HepG2 (cell line): ENCODE results near the gene SRCIN1. TPM values are rescaled to one million over a fixed set of nuclear protein-coding genes. Genes with fewer than 3 reads are reported as not detected.

Source experiments
- DPF2 ChIP-seq: sonication (generic); formaldehyde crosslinking; IDR thresholded peaks from 2 replicates; pipeline ENCODE4 v1.4.0; 2020; ENCODE audit warnings: mild to moderate bottlenecking, low read depth, missing genetic modification reagents, borderline replicate concordance
- E2F1 ChIP-seq: sonication (generic); formaldehyde crosslinking; IDR thresholded peaks from 2 replicates; pipeline ENCODE4 v1.5.0; 2020; ENCODE audit warnings: missing genetic modification reagents
- ETV5 ChIP-seq: IDR thresholded peaks from 2 replicates; pipeline ENCODE4 v1.6.1; 2018; ENCODE audit warnings: missing biosample characterization, missing genetic modification reagents, inconsistent platforms, borderline replicate concordance
- HOXA9 ChIP-seq: sonication (generic); formaldehyde crosslinking; IDR thresholded peaks from 2 replicates; pipeline ENCODE4 v1.8.1; 2022; ENCODE audit warnings: missing genetic modification reagents, mild to moderate bottlenecking, moderate library complexity, borderline replicate concordance
- JUNB ChIP-seq: sonication (generic); formaldehyde crosslinking; IDR thresholded peaks from 2 replicates; pipeline ENCODE4 v1.8.0; 2022; ENCODE audit warnings: missing genetic modification reagents, mild to moderate bottlenecking, borderline replicate concordance
- KAT8 ChIP-seq: IDR thresholded peaks from 2 replicates; pipeline ENCODE4 v1.6.1; 2016; ENCODE audit warnings: missing genetic modification reagents, missing compliant biosample characterization
- MEF2D ChIP-seq: sonication (generic); formaldehyde crosslinking; IDR thresholded peaks from 2 replicates; pipeline ENCODE4 v1.5.1; 2020; ENCODE audit warnings: mild to moderate bottlenecking, missing genetic modification reagents
- NFYB ChIP-seq: sonication (generic); formaldehyde crosslinking; IDR thresholded peaks from 2 replicates; pipeline ENCODE4 v1.4.0; 2020; ENCODE audit warnings: missing genetic modification reagents
- PHF5A ChIP-seq: IDR thresholded peaks from one replicate; pipeline ENCODE4 v1.6.1; 2018; ENCODE audit warnings: low read depth, missing genetic modification reagents; ENCODE audit not compliant: unreplicated experiment
- PRDM10 ChIP-seq: sonication (generic); formaldehyde crosslinking; IDR thresholded peaks from 2 replicates; pipeline ENCODE4 v1.4.0; 2020; ENCODE audit warnings: low read depth, missing genetic modification reagents
- PRPF4 ChIP-seq: fragments of 200-400 bp; formaldehyde crosslinking; IDR thresholded peaks from 2 replicates; pipeline ENCODE4 v1.6.1; 2016; ENCODE audit warnings: low read length, low read depth; ENCODE audit not compliant: poor library complexity, severe bottlenecking
- PTBP1 ChIP-seq: fragments of 200-400 bp; formaldehyde crosslinking; IDR thresholded peaks from 2 replicates; pipeline ENCODE4 v1.6.1; 2018; ENCODE audit warnings: low read length, low read depth; ENCODE audit not compliant: poor library complexity, severe bottlenecking
- SMARCC2 ChIP-seq: fragments of 450-650 bp; IDR thresholded peaks from 2 replicates; pipeline ENCODE4 v1.6.1; 2017; ENCODE audit warnings: antibody characterized with exemption, mild to moderate bottlenecking
- ZBTB44 ChIP-seq: sonication (generic); formaldehyde crosslinking; IDR thresholded peaks from 2 replicates; pipeline ENCODE4 v1.4.0; 2020; ENCODE audit warnings: missing genetic modification reagents
- ZBTB7A ChIP-seq: sonication (generic); formaldehyde crosslinking; IDR thresholded peaks from 2 replicates; pipeline ENCODE4 v1.8.0; 2022; ENCODE audit warnings: mild to moderate bottlenecking, missing genetic modification reagents
- ZNF17 ChIP-seq: sonication (generic); formaldehyde crosslinking; IDR thresholded peaks from 2 replicates; pipeline ENCODE4 v1.5.0; 2020; ENCODE audit warnings: mild to moderate bottlenecking, missing genetic modification reagents
- ZNF354B ChIP-seq: sonication (generic); formaldehyde crosslinking; IDR thresholded peaks from 2 replicates; pipeline ENCODE4 v1.8.0; 2022; ENCODE audit warnings: mild to moderate bottlenecking, missing genetic modification reagents
- ZNF614 ChIP-seq: IDR thresholded peaks from 2 replicates; pipeline ENCODE4 v1.6.1; 2018; ENCODE audit warnings: missing biosample characterization, missing genetic modification reagents, inconsistent platforms, borderline replicate concordance
- polyA plus RNA-seq, 8 experiments: library from polyadenylated mRNA; depleted of rRNA in 3 of 8; stranded (reverse) in 7 of 8; unstranded in 1 of 8; fragments of >200 nt; fragmentation: Illumina TruSeq in 4 of 8; extraction: Trizol in 4 of 8; gene quantifications; 2 replicates each; pipeline versions ENCODE4 v1.2.1 to v1.2.3, GENCODE V29; 2011 to 2016; ENCODE audit warnings: low read depth in 4 of 8, missing spikeins in 1 of 8, mixed read lengths in 1 of 8; ENCODE audit not compliant: insufficient read depth in 1 of 8
- total RNA-seq, 5 experiments: library from RNA; depleted of rRNA; stranded (reverse); fragments of >200 nt; fragmentation: Illumina TruSeq; extraction: Trizol; gene quantifications; 2 replicates each; pipeline ENCODE4 v1.2.3, GENCODE V29; 2016; ENCODE audit warnings: low read depth in 1 of 5
- TF ChIP-seq, protein P1 (sequence below): sonication (generic); formaldehyde crosslinking; IDR thresholded peaks from 2 replicates; pipeline ENCODE4 v1.8.1; 2022; ENCODE audit warnings: low read depth, mild to moderate bottlenecking, missing genetic modification reagents

The SRCIN1 gene
- total and polyA plus RNA-seq, 2 of the 13 experiments (the other 11 are each of a cell fraction or from before 2014, with no cell fraction given) = 1.2 to 9.6 TPM

DNA sequence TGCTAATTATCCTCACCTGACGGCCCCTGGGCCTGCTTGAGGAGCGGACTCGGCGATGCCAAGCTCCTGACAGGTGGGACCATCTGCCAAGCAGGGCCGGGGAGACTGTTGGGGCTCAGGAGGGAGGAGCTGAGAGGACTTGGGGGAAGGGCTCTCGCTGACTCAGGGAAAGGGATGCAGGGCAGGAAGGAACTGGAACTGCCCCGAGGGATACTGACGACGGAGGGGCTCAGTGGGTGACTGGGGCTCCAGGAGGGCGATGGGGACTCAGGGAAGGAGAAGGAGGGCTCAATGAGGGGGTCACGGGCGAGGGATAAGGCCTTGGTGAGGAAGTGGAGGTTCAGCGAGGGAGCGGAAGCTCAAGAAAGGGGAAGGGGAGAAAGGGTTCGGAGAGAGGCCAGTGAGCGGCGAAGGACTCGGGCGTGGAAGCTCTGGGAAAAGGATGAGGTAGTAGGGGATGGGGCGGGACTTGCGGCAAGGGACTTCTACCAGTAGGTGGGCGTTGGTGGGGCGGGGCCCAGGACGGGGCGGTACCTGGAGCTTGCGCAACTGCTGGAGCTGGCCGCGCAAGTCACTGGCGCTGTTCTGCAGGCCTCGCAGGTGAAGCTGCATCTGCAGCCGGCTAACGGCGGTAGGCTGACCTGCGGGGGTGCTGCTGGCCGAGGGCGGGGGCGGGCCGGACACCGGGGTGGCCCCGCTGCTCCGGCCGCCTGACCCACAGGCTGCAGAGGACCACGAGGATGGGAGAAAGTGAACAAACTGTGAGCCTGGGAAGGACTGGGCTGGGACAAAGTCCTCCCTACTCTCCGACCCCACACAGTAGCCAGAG lies 46.5 kb downstream of the SRCIN1 start (continued):
- TF ChIP-seq, protein P1, sequence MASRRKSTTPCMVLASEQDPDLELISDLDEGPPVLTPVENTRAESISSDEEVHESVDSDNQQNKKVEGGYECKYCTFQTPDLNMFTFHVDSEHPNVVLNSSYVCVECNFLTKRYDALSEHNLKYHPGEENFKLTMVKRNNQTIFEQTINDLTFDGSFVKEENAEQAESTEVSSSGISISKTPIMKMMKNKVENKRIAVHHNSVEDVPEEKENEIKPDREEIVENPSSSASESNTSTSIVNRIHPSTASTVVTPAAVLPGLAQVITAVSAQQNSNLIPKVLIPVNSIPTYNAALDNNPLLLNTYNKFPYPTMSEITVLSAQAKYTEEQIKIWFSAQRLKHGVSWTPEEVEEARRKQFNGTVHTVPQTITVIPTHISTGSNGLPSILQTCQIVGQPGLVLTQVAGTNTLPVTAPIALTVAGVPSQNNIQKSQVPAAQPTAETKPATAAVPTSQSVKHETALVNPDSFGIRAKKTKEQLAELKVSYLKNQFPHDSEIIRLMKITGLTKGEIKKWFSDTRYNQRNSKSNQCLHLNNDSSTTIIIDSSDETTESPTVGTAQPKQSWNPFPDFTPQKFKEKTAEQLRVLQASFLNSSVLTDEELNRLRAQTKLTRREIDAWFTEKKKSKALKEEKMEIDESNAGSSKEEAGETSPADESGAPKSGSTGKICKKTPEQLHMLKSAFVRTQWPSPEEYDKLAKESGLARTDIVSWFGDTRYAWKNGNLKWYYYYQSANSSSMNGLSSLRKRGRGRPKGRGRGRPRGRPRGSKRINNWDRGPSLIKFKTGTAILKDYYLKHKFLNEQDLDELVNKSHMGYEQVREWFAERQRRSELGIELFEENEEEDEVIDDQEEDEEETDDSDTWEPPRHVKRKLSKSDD = peak; percentile 68
- TF ChIP-seq PTBP1 (no peak), HOXA9 (peak; percentile 46; the same call in 1 of the 2 replicates), KAT8 (CRISPR knock-in tag) (no peak; the same call in 1 of the 2 replicates), ZNF354B (CRISPR knock-in tag) (no peak), JUNB (CRISPR knock-in tag) (peak; percentile 39; the same call in 1 of the 2 replicates), ZNF614 (CRISPR knock-in tag) (no peak), PRDM10 (CRISPR knock-in tag) (no peak), PRPF4 (no peak), ETV5 (CRISPR knock-in tag) (peak; percentile 27), DPF2 (CRISPR knock-in tag) (no peak; the same call in 1 of the 2 replicates), ZNF17 (CRISPR knock-in tag) (no peak), NFYB (CRISPR knock-in tag) (peak; percentile 52), ZBTB7A (CRISPR knock-in tag) (no peak), PHF5A (CRISPR knock-in tag) (no peak), E2F1 (no peak), SMARCC2 (no peak), MEF2D (peak; percentile 27; the same call in 1 of the 2 replicates), ZBTB44 (CRISPR knock-in tag) (no peak)
